ENCODE data around the gene EXOSC5.
A peak's percentile ranks its signal among the peaks of the same experiment; 100 is the strongest.
"Not testable (repeated sequence)": the region's sequence is repeated elsewhere in the genome, so short reads cannot be mapped to it uniquely, and the experiment has no call there.

Gene EXOSC5

DNA sequence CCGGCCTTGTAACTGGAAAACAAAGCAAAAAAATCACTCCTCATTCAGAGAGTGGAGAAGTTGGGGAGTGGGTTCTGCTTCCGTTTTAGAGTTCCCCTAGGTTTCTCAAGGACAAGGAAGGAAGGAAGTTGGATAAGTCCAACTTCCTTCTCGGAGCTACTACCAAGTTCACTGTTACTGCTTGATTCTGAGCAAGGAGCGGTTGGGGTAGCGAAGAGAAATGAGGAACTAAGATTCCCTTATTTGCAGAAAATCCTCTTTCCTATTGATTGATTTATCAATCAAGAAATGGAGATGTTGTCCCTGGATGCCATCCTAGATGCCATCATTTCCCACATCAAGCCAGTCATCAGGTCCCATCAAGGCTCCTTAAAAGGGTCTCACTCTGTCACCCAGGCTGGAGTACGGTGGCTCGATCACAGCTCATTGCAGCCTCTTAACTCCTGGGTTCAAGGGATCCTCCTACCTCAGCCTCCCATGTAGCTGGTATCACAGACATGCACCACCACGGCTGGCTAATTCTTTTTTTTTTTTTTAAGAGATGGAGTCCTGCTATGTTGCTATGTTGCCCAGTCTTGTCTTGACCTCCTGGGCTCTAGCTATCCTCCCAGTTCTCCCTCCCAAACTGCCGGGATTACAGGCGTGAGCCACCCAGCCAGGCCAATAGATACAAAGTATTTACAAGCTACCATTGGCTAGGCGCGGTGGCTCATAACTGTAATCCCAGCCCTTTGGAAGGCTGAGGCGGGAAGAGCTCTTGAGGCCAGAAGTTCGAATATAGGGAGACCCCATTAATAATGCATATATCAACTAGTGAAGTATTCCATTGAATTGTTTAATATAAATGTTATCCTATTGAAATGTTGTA, 32.4 kb downstream of the EXOSC5 start:
- no peak for DNase-seq

DNA sequence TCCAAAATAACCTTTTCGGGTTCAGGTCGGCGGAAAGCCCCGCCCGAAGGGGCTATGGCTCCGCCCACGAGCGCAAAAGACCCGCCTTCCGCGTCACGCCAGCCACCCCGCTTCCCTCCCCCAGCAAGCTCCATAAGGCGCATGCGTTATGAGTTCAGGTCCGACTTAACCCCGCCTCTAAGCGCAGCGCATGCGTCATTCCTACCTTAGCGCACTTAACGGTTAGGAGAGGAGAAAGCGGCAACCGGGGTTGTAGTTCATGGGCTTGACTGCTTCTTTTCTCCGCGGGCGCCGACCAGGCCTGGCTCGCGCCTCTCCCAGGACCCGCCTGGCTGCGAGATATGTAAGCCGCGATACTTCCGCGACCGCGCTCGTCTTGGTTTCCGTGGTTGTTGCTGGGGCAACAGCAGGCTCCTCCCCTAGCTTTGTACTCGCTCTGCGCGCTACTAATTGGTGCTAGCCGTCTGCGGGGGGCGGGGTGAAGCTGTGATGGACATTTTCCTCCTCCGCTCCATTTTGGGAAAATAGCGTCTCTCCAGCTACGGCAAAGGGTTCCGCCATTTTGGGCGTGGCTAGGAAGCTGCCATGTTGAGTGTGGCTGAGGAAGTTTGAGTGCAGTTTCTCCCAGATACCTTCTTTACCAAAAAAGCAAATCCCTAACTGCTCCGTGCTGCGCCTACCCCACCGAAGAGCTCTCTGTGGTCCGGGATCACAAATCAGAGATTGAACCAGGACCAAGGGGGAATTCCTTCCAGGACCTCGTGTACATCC, 33.2 kb downstream of the EXOSC5 start, which contains the start of gene B9D2:
Gene B9D2 (minus strand): TSS at position 397 of the 771 bp plus-strand sequence. CDS start 630 bp downstream, outside the sequence.
- DNase-seq: peak; percentile 93 to 97

DNA sequence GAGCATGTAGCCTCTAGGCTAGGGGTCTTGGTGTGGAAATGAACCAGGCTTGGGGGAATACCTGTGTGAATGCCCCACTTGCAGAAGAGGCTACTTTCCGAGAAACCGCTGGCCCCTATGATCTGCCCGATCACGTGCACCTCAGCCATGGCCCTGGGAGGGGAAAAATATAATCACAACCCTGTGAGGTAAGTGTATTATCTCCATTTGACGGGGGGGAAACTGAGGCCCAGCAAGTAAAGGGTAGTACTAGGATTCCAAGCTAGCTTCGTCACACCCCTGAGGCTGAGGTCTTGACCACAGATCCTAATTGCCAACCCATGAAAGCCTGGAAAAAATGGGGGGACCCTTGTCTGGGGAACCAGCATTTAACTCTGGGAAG, 33.8 kb downstream of the EXOSC5 start:
- DNase-seq: no peak

DNA sequence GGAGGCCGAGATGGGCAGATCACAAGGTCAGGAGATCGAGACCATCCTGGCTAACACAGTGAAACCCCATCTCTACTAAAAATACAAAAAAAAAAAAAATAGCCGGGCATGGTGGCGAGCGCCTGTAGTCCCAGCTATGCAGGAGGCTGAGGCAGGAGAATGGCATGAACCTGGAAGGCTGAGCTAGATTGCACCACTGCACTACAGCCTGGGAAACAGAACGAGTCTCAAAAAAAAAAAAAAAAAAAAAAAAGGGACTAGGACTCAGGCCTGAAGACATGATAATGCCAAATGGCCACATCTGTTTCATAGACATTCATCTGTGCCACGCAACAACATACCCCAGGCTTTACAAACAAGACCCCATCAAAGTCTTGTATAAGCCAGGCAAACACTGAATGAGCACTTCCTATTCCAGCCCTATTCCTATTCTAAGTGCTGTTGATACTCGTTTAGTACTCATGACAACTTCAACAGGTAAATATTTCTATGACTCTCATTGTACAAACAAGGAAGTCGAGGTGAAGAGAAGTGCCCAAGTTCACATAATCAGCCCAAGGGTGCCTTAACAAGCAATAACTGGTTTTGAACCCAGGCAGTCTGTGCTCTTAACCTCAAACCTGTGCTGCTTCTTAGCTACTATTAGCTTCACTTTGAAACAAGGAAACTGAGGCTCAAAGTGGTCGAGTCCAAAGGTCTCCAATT, 34.9 kb downstream of the EXOSC5 start:
- DNase-seq: no peak

DNA sequence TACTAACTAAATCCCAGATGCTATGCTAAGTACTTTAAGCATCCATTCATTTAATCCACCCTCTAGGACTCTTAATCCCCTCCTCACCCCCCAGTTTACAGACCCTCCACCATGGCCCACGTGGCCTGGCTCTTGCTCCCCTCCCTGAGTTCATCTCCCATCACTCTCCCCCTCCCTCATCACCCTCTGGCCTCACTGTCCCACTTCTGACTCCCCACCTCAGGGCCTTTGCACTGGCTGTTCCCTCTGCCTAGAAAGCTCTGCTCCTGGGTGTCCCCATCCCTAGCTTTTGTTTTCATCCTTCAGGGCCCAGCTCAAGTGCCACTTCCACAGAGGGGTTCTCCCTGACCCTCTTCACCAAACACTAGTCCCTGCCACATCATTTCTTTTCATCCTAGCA, 37.4 kb downstream of the EXOSC5 start:
- no peak for DNase-seq

DNA sequence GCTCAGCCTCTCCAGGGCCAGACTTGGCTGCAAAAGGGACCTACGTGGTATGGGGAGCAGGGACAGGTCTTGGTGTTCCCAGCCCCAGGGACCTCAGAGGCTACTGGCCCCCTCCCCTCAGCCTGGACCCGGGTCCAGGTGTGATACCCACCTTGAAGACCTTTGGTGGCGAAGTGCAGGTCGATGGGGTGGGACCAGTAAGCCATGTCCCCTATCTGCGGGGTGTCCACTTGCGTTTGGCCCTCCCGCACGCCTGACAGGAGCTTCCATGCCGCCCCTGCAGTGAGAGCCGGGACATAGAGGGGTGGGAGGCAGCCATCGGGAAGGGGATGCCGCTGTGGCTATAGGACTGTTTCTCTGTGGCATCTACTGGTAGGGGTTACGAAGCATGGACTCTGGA, 39.4 kb downstream of the EXOSC5 start:
- no peak for DNase-seq

DNA sequence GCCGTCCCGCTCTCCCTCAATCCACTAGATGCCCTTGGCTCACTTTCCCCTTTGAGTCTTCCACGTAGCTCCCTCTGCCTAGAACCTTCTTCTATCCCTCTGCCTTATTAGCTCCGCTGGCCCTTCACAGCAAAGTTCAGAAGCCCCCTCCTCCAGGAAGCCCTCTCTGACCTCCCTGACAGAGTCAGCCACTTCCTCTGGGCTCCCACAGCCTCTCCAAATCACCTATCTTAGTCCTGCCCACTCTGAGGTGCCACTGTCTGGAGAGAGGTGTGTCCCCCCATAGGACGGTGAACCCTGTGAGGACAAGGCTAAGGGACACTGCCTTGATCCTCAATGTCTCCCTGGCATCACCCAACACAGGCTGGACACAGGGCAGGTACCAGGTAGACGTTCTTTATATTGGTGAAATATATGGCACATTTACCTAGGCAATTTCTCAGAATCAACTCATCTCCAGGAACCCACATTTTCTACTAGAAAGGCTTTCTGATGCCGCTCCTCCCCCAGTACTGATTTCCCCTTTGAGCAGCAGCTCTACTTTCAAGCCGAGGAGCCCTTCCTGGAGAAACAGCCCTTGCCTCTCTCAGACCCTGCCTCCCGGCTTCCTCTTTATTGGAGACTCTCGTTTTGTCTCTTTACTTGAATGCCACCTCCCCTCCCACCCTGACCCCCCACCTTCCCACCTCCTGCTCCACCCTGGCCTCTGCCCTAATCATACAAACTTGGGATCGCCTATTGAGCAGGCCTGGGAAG, 40.0 kb downstream of the EXOSC5 start:
- DNase-seq: no peak

DNA sequence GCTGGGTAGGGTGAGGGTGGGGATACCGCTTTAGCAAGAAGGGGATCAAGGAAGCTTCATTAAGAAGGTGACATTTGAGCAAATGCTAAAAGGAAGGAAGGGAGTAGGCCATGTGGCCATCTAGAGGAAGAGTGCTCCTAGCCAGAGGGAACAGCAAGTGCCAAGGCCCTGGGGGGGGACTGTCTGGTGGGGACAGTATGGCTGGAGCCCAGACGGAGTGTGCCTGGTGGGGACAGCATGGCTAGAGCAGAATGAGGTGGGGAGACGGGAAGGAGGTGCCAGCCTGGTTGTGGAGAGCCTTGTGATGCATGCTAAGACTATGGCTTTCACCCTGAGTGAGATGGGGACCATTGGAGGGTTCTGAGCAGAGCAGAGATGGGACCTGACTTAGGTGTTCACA, 41.4 kb downstream of the EXOSC5 start:
- DNase-seq: no peak

DNA sequence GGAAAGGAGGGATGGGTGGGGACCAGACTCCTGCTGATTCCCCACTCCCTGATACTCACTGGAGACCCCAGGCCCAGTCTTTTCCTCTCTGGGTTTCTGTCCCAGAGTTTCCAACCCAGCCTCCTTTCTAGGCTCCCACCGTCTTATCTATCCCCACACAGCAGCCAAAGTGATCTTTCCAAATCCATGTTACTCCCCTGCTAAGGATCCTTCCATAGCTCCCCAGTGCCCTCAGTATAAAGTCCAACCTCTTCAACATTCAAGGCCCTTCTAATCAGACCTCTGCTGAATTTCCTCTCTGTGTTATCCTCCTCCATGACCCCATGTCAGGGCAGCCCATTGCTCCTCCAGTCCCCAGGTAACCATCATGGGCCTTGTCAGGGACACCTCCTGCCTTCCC, 42.1 kb downstream of the EXOSC5 start:
- no peak for DNase-seq

DNA sequence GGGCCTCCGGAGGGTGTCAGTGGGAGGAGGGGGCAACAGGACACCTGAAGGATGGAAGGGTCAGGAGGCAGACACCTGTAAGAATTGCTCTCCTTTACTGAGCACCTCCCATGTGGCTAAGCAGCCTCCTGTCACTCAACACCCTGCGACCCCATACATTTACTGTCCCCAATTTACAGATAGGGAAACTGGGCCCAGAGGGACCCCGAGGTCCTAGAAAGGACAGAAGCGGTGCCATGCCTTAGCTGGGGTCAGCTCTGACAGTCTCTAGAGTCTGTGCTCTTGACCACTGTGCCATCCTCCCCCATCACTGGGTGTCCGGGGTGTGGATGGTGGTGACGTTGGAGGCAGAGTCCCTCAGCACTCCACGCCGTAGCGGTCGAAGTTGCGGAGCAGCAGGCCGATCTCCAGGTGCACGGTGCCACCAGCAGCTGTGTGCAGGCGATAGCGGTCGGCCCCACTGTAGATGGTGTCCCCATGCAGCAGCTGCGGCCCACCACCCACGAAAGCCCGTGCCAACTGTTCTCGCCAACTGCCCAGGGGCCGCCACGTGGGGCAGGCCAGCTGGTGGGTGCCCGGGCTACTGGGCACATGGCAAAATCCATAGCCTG, 42.7 kb downstream of the EXOSC5 start:
- DNase-seq: no peak

DNA sequence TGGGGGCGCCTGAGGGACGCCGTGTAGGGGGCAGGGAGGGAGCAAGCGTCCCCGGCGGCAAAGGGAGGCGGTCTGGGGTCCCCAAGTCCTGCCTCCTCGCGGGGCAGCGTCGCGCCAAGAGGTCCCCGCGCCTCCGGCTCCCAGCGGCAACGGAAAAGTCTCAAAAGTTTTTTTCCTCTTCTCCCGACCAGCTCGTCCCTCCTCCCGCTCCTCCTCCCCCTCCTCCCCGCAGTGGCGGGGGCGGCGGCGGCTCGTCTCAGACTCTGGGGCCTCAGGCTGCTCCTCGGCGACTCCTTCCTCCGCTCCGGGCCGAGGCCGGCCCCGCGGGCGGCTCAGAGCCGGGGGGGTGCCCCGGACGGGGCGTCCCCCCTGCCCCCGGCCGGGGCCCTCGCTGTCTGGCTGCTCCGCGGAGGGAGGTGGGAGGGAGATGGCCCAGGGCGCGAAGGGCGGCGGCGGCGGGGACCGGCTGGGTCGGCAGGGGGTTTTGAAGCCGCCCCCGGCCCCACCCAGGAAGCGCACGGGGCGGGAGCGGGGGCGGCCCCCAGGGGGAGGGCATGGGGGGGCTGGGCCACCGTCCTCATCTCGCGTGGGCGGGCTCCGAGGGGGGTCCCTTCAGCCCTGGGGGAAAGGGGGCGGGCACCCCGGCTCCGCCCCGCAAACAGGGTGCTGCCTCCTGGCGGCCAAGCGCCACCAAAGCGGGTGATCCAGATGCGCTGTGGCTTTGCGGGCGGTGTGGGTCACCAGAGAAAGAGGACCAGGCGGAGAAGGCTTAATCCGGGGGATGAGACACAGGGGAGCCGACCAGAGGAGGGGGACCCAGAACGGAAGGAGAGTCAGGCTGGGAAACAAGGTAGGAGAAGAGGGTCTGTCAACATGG, 43.5 kb downstream of the EXOSC5 start, which contains the start of gene TGFB1:
Gene TGFB1 (minus strand): TSS at position 457 of the 877 bp plus-strand sequence. CDS start 878 bp downstream, outside the sequence.
- DNase-seq: peak in 1 of 2 experiments; percentile 58

DNA sequence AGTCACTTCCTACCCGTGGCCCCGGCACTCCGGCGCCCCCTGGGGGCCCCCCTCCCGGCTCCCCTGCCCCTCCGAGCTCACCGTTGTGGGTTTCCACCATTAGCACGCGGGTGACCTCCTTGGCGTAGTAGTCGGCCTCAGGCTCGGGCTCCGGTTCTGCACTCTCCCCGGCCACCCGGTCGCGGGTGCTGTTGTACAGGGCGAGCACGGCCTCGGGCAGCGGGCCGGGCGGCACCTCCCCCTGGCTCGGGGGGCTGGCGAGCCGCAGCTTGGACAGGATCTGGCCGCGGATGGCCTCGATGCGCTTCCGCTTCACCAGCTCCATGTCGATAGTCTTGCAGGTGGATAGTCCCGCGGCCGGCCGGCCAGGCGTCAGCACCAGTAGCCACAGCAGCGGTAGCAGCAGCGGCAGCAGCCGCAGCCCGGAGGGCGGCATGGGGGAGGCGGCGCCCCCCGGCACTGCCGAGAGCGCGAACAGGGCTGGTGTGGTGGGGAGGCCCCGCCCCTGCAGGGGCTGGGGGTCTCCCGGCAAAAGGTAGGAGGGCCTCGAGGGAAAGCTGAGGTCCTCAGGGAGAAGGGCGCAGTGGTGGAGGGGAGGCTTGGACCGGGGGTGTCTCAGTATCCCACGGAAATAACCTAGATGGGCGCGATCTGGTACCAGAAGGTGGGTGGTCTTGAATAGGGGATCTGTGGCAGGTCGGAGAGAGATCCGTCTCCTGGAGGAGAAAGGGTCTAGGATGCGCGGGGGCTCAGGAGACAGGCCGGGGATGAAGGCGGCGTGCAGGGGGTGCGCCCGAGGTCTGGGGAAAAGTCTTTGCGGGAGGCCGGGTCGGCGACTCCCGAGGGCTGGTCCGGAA, 44.3 kb downstream of the EXOSC5 start:
- peak in 1 of 2 experiments; percentile 36 for DNase-seq

DNA sequence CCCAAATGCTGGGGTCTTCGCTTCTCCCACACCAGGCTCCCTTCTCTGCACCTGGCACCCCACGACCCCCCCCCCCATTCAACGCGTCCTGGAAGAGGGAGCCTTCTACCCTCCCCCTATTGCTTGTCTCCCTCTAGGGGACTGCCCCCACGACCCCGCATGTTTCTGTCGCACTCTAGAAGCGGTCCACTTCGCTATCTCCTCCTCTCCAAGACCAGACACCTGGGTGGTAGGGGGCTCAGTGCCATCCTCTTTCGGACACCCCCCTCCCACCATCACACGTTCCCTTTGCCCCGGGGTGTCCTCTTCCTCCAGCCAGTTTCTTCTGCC, 44.9 kb downstream of the EXOSC5 start:
- no peak for DNase-seq

DNA sequence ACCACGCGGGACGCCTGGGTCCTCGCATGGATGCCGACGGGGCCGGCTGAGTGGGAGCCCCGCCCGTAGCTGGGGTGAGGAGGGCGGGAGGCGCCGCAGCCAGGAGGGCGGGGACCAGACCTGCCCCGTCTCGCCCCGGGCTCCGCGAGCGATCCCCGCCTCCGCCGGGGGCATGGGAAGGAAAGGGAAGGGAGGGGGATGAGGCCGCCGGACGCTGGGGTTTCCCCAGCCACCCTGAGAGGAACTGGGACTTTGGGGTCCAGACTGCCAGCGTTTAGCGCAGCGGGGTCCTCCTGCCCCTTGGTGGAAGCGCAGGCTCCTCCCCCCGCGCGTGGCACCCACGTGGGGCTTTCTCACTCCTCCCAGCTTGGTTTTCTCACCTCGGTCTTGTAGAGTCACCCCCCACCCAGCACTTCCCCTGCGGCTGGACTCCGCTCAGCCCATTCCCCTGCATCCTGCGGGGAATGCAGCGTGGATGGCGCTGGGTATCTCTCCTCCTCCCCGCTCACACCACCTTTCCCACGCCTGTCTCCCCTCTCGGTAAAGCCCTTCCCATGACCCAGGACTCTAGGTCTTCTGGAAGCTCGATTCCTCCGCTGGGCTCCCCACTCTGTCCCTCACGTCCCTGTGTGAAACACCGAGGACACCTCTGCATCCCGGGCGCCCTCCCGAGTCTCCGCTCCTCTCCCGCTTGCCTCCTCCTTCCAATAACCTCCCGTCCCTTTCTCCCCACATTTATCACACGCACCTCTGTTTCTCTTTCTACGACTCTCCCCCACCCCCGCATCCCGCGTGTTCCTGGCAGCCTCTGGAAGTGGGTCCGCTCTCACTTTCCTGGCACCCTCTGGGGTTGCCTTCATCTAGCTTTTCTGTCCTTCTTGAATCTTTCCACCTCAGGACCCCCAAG, 45.6 kb downstream of the EXOSC5 start:
- no peak for DNase-seq

DNA sequence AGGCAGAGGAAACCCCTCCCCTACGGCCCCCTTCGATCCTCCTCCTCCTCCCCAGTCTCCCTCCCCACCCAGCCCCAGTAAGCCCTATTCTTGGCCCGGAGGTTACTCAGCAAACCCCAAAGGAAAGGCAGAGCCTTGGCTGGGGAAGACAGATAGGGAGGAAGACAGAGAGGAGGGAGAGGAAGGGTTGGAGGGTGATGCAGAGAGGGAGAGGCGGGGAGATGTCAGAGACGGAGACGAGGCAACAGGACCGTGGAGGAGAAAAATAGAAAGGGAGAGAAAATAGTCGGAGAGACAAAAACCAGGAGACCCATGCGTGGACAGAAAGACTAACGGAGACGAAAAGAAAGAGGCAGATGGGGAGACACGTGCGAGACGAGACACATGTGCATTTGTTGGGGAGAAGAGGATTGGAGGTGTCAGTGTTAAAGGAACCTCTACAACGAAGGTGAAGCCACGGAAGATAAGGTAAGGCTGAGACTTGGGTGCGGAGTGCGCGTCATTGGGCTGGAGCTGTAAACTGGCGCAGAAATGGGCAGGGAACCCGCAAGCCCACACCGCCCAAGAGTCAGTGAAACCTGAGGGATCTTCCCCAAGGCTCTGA, 46.3 kb downstream of the EXOSC5 start:
- DNase-seq: no peak

DNA sequence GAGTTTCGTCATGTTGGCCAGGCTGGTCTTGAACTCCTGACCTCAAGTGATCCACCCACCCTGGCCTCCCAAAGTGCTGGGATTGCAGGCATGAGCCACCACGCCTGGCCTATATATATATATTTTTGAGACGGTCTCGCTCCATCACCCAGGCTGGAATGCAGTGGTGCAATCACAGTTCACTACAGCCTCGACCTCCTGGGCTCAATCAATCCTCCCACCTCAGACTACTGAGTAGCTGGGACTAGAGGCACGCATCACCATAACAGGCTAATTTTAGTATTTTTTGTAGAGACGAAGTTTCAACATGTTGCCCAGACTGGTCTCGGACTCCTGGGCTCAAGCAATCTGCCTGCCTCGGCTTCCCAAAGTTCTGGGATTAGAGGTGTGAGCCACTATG, 50.2 kb downstream of the EXOSC5 start:
- not testable (repeated sequence) for DNase-seq

DNA sequence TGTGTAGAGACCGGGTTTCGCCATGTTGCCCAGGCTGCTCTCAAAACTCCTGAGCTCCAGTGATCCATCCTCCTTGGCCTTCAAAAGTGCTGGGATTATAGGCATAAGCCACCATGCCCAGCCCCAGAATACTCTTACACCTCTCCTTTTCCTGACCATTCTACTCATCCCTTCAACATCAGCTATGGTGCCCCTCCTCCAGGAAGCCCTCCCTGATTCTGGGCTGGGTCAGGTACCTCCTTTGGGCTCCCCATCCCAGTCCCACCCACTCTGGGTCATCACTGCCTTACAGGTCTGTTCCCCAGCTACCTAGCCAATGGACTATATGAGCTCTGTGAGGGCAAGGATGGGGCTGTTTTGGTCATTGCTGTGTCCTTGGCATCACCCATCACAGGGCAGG, 53.0 kb downstream of the EXOSC5 start:
- no peak for DNase-seq

DNA sequence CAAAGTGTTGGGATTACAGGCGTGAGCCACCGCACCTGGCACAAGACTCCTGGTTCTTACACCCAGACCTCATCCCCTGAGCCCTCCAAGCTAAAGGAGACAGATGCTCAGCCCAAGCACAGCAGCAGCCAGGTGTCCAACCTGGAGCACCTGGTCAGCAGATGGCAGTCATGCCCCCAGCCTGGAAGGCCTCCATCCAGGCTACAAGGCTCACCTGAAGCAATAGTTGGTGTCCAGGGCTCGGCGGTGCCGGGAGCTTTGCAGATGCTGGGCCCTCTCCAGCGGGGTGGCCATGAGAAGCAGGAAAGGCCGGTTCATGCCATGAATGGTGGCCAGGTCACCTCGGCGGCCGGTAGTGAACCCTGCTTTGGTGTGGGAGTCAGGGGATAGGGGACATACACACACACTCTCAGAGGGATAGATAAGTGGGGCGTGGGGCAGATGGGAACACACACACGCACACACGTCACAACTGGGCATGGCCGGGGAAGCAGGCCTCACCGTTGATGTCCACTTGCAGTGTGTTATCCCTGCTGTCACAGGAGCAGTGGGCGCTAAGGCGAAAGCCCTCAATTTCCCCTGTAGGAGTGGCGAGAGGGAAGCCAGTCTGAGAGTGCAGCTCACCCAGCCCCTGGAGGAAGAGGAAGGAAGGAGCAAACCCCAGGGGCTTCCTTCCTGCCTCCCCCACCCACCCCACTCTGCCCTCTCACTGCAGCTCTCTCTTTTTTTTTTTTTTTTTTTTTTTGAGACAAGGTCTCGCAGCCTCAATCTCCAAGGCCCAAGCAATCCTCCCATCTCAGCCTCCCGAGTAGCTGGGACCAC, 55.3 kb downstream of the EXOSC5 start:
- DNase-seq: no peak

Measured in SHP77 (cell line).